Measurements from ENCODE around the gene URB1.
A peak's percentile ranks its signal among the peaks of the same experiment; 100 is the strongest.
"Not testable (repeated sequence)": the region's sequence is repeated elsewhere in the genome, so short reads cannot be mapped to it uniquely, and the experiment has no call there.

URB1 gene

DNA sequence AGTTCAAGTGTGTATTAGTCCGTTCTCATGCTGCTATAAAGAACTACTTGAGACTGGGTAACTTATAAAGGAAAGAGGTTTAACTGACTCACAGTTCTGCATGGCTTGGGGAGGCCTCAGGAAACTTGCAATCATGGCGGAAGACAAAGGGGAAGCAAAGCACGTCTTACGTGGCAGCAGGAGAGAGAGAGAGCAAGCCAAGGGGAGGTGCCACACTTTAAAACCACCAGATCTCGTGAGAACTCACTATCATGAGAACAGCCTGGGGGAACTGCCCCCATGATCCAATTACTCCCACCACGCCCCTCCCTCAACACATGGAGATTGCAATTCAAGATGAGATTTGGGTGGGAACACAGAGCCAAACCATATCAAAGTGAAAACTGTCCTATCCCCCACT is 109.8 kb downstream of the URB1 start:
- DNase-seq (ENCODE audit: low spot score), result no peak

DNA sequence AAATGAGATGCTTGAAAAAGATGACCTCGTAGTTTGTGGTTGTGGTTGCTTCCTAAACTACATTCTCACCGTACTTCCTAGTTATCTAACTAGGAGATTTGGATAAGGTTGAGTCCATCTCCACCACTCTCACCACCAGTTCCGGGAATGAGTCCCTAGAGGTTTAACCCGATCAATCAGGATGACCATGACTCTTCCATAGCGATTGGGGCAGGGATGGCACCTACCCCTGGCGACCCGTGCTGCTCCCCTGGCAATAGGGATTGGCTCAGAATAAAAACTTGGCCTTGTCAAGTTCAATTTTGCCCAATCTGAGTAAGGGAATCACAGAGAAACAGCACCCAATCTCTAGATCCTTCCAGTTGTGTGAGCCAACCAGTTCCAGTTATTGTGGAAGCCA is 111.3 kb downstream of the URB1 start:
- no peak for DNase-seq (ENCODE audit: low spot score)

DNA sequence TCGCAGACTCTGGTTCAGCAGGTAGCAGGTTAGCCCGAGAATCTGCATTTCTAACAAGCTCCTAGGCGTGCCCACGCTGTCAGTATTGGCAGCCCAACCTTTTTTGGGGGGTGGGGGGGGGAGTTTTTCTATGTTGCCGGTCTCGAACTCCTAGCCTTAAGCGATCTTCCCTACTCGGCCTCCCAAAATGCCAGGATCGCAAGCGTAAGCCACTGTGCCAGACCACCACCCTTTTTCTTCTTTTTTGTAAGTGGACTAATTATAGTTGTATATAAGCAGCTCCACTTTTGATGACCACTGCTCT is 113.5 kb downstream of the URB1 start:
- no peak for DNase-seq (ENCODE audit: low spot score)

DNA sequence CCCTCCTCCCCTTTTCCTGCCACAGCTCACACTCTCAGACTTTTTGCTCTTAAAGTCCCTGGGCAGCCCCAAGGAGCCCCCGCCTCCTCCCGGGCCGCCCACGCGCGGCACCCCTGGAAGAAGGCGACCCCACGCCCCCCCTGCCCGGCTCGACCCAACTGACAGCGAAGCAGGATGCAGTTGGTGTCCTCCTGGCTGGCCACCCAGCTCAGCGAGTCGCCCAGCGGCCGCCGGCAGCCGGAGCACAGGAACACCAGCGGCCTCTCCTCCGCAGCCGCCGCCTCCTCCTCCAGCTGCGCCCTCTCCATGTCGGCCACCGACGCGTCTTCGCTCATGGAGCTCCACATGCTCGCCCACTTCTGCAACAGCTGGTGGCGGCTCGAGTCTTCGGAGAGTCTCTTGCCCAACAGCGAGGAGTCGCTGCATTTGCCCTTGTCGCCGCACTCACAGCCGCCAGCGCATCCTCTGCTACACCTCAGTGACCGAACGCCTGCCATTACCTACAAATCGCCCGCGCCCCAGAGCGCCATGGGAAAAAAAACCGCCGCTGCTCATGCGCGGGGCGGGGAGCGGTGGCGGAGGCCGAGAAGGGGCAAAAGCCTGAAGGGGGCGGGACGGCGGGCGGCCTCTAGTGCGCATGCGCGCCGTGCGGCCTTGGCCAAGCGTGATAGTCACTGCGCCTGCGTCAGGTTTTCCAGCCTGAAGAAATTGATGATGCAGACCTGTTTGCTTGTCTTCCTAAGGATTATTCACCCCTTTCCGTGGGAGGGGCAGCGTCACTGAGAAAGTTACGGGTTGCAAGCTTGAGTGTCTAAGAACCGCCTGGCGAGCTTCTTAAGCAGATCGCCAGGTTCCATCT is 114.1 kb downstream of the URB1 start, which contains the start of gene MIS18A:
Gene MIS18A, minus strand, starts transcription at position 532 of the 859 bp plus-strand sequence. Its CDS starts 35 bp downstream, at position 497.
- DNase-seq (ENCODE audit: low spot score), result peak; percentile 99

DNA sequence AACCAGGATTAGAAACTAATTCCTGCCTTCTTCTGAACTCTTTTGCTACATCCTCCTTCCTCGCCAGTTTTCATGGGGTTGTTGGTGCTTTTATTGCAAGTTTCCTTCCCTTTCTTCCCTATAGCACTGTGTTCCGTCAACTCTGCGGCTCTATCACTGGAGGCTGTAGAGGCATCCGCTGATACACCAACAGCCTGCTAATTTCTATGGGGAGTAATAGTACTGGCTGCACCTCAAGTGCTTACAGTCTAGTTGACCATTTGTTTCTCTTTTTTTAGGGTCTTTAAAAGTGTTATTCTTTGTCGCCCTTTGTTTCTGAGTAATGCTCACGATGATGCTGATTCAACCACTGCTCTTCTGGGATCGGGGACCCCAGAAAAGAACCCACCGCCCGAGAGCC is 114.7 kb downstream of the URB1 start:
- no peak for DNase-seq (ENCODE audit: low spot score)

DNA sequence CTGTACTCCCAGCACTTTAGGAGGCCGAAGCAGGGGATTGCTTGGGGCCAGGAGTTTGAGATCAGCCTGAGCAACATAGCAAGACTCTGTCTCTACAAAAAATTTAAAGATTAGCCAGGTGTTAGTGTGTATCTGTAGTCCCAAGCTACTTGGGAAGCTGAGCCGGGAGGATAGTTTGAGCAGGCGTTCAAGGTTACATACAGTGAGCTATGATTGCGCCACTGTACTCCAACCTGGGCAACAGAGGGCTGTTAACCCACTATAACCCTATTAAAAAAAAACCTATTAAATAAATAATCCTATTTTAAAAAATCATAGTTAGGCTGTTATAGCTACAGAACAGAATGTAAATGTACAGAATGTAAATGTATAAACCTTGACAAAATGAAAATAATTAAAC is 116.1 kb downstream of the URB1 start:
- DNase-seq (ENCODE audit: low spot score), result no peak

DNA sequence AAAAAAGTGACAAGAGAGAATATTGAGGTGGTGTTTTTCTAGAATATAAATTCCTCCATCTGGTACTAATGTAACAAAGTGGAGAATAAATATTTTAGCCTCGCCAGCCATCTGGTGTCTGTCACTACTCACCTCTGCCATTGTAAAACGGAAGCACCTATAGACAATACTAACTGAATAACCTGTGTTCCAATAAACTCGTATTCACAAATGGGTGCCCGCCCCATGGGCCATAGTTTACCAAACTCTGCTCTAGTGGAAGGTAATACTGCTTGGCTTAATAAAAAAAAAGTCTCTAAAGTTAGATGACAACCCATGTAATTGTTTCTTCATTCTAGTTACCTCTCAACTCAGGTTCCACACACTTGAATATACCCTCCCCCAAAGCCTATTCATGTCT is 122.1 kb downstream of the URB1 start:
- DNase-seq (ENCODE audit: low spot score), result no peak

DNA sequence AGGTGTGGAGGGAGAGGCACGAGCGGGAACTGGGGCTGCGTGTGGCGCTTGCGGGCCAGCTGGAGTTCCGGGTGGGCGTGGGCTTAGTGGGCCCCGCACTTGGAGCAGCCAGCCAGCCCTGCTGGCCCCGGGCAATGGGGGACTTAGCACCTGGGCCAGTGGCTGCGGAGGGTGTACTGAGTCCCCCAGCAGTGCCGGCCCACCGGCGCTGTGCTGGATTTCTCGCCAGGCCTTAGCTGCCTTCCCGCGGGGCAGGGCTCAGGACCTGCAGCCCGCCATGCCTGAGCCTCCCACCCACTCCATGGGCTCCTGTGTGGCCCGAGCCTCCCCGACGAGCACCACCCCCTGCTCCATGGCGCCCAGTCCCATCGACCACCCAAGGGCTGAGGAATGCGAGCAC is 127.5 kb downstream of the URB1 start:
- DNase-seq (ENCODE audit: low spot score), result not testable (repeated sequence)

DNA sequence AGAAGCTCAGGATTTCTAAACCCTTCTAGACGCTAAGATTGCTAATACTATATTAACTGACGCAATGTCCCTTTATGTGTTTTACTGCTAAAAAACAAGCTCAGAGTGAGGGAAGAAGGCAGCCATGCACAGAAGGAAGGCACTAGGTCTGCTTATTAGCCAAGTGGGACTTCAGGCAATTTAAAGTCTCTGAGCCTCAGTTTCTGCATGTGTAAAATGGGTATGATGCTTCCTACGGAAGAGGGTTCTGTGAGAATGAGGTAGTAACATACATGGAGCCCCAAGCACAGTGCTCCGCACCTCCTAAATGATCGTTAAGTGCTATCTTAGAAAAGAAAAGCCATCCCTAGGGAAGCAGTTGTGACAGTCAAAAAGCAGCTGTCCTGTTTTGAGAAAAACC is 130.9 kb downstream of the URB1 start:
- no peak for DNase-seq (ENCODE audit: low spot score)

Data from GM03348 (cell line).